ENCODE measurements around the gene MDM2.

The MDM2 gene

GRCh38 chr12:68775121-68775630, 32.8 kb upstream of the MDM2 start:
- Histone ChIP-seq H3K27me3 (ENCODE audit: insufficient read depth, poor library complexity, severe bottlenecking) (no peaks in the 10 kb centered on the region), H3K36me3 (ENCODE audit: low read depth) (no peaks in the 10 kb centered on the region), H3K9me3 (ENCODE audit: severe bottlenecking) (no peaks in the 10 kb centered on the region), H3K27ac (ENCODE audit: poor library complexity, severe bottlenecking) (no peak overlapping the region), H3K4me1 (ENCODE audit: insufficient read depth, poor library complexity, severe bottlenecking) (no peaks in the 10 kb centered on the region), H3K4me3 (ENCODE audit: severe bottlenecking) (no peak overlapping the region)
- DNase-seq (ENCODE audit: low spot score) (no peak), ATAC-seq (ENCODE audit: low read depth) (no peak)
- TF ChIP-seq, protein P1, sequence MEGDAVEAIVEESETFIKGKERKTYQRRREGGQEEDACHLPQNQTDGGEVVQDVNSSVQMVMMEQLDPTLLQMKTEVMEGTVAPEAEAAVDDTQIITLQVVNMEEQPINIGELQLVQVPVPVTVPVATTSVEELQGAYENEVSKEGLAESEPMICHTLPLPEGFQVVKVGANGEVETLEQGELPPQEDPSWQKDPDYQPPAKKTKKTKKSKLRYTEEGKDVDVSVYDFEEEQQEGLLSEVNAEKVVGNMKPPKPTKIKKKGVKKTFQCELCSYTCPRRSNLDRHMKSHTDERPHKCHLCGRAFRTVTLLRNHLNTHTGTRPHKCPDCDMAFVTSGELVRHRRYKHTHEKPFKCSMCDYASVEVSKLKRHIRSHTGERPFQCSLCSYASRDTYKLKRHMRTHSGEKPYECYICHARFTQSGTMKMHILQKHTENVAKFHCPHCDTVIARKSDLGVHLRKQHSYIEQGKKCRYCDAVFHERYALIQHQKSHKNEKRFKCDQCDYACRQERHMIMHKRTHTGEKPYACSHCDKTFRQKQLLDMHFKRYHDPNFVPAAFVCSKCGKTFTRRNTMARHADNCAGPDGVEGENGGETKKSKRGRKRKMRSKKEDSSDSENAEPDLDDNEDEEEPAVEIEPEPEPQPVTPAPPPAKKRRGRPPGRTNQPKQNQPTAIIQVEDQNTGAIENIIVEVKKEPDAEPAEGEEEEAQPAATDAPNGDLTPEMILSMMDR (IDR thresholded peaks at IDR 0.05; ENCODE audit: poor library complexity, severe bottlenecking): no peak

- Histone ChIP-seq H3K27me3 (ENCODE audit: insufficient read depth, poor library complexity, severe bottlenecking) (no peaks in the 10 kb centered on the region), H3K27ac (ENCODE audit: poor library complexity, severe bottlenecking) (no peak overlapping the region), H3K4me1 (ENCODE audit: insufficient read depth, poor library complexity, severe bottlenecking) (peaks cover 2% of the 10 kb centered on the region), H3K4me3 (ENCODE audit: severe bottlenecking) (no peak overlapping the region), H3K36me3 (ENCODE audit: low read depth) (no peaks in the 10 kb centered on the region), H3K9me3 (ENCODE audit: severe bottlenecking) (no peaks in the 10 kb centered on the region)
- ATAC-seq (ENCODE audit: low read depth): no peak
- DNase-seq (ENCODE audit: low spot score): no peak
- TF ChIP-seq, protein P1 (IDR thresholded peaks at IDR 0.05; ENCODE audit: poor library complexity, severe bottlenecking): no peak
Observed at GRCh38 chr12:68776976-68777610, 30.9 kb upstream of the MDM2 start.

GRCh38 chr12:68779280-68779679, 28.7 kb upstream of the MDM2 start:
- H3K36me3 ChIP-seq (ENCODE audit: low read depth): no peaks in the 10 kb centered on the region
- H3K4me1 ChIP-seq (ENCODE audit: insufficient read depth, poor library complexity, severe bottlenecking): peaks cover 2% of the 10 kb centered on the region
- H3K27me3 ChIP-seq (ENCODE audit: insufficient read depth, poor library complexity, severe bottlenecking): no peaks in the 10 kb centered on the region
- H3K9me3 ChIP-seq (ENCODE audit: severe bottlenecking): no peaks in the 10 kb centered on the region
- H3K4me3 ChIP-seq (ENCODE audit: severe bottlenecking): no peak overlapping the region
- ATAC-seq (ENCODE audit: low read depth) (no peak), DNase-seq (ENCODE audit: low spot score) (no peak)
- H3K27ac ChIP-seq (ENCODE audit: poor library complexity, severe bottlenecking): no peak overlapping the region
- TF ChIP-seq, protein P1 (IDR thresholded peaks at IDR 0.05; ENCODE audit: poor library complexity, severe bottlenecking): no peak

- H3K4me3 ChIP-seq (ENCODE audit: severe bottlenecking): no peak overlapping the region
- H3K9me3 ChIP-seq (ENCODE audit: severe bottlenecking): no peaks in the 10 kb centered on the region
- DNase-seq (ENCODE audit: low spot score) (no peak), ATAC-seq (ENCODE audit: low read depth) (no peak)
- peaks cover 8% of the 10 kb centered on the region for H3K4me1 ChIP-seq (ENCODE audit: insufficient read depth, poor library complexity, severe bottlenecking)
- no peaks in the 10 kb centered on the region for H3K27me3 ChIP-seq (ENCODE audit: insufficient read depth, poor library complexity, severe bottlenecking)
- TF ChIP-seq, protein P1 (IDR thresholded peaks at IDR 0.05; ENCODE audit: poor library complexity, severe bottlenecking): no peak
- no peaks in the 10 kb centered on the region for H3K36me3 ChIP-seq (ENCODE audit: low read depth)
- H3K27ac ChIP-seq (ENCODE audit: poor library complexity, severe bottlenecking): no peak overlapping the region
Observed at GRCh38 chr12:68780731-68781130, 27.2 kb upstream of the MDM2 start.

DNA sequence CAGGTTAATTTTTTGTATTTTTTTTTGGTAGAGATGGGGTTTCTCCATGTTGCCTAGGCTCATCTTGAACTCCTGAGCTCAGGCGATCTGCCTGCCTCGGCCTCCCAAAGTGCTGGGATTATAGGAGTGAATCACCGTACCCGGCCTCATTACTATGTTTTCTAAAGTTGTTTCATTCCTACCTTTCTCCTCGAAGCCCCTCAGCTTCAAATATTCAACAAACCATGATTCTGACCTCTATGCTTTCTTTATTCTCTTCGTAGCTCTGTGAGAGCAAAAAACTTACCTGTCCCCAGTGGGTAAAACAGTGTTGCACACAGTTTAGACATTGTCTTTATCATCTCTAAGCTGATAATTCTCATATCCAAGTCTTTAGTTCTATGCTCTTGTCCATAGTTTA, 26.2 kb upstream of the MDM2 start:
- H3K27me3 ChIP-seq (ENCODE audit: insufficient read depth, poor library complexity, severe bottlenecking): no peaks in the 10 kb centered on the region
- ATAC-seq (ENCODE audit: low read depth) (no peak), DNase-seq (ENCODE audit: low spot score) (no peak)
- H3K27ac ChIP-seq (ENCODE audit: poor library complexity, severe bottlenecking): no peak overlapping the region
- peaks cover 15% of the 10 kb centered on the region for H3K4me1 ChIP-seq (ENCODE audit: insufficient read depth, poor library complexity, severe bottlenecking)
- H3K9me3 ChIP-seq (ENCODE audit: severe bottlenecking): no peaks in the 10 kb centered on the region
- TF ChIP-seq, protein P1 (IDR thresholded peaks at IDR 0.05; ENCODE audit: poor library complexity, severe bottlenecking): no peak
- no peak overlapping the region for H3K4me3 ChIP-seq (ENCODE audit: severe bottlenecking)
- H3K36me3 ChIP-seq (ENCODE audit: low read depth): no peaks in the 10 kb centered on the region

Data from RWPE2 (cell line).